ENCODE measurements around the gene GOLGA6A. TPM values are rescaled to one million over a fixed set of nuclear protein-coding genes. Genes with fewer than 3 reads are reported as not detected.

The GOLGA6A gene
- total and polyA plus RNA-seq, 2 experiments from 2014 or later = not detected

DNA sequence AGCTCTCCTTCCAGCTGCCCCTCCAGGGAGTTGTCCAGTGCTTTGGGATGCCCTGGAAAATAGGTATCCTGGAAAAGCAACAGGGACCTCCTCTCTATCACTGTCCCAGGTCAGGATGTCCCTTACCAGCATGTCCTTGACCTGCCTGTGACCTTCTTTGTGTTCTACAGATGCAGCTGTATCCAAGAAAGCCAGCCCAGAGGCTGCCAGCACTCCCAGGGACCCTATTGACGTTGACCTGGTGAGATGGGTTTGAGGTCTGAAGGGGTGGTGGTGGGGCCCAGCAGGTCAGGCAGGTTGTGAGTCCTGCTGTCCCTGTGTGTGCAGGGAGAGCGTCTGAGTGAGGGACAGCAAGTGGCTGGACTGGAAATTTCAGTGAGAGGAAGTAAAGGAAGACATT lies 57.7 kb downstream of the GOLGA6A start:
- no peak overlapping the region for H3K4me3 ChIP-seq
- H3K79me2 ChIP-seq = peaks cover 6% of the 10 kb centered on the region
- H3K27ac ChIP-seq = no peak overlapping the region
- TF ChIP-seq EZH2 (IDR thresholded peaks at IDR 0.05; ENCODE audit: borderline replicate concordance) (no peak), EZH2phosphoT487 (IDR thresholded peaks at IDR 0.05; ENCODE audit: low read depth, severe bottlenecking, unreplicated experiment) (no peak)
- TF ChIP-seq, protein P1, sequence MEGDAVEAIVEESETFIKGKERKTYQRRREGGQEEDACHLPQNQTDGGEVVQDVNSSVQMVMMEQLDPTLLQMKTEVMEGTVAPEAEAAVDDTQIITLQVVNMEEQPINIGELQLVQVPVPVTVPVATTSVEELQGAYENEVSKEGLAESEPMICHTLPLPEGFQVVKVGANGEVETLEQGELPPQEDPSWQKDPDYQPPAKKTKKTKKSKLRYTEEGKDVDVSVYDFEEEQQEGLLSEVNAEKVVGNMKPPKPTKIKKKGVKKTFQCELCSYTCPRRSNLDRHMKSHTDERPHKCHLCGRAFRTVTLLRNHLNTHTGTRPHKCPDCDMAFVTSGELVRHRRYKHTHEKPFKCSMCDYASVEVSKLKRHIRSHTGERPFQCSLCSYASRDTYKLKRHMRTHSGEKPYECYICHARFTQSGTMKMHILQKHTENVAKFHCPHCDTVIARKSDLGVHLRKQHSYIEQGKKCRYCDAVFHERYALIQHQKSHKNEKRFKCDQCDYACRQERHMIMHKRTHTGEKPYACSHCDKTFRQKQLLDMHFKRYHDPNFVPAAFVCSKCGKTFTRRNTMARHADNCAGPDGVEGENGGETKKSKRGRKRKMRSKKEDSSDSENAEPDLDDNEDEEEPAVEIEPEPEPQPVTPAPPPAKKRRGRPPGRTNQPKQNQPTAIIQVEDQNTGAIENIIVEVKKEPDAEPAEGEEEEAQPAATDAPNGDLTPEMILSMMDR (IDR thresholded peaks at IDR 0.05; ENCODE audit: poor library complexity) = no peak
- H3K36me3 ChIP-seq (replicated peaks; ENCODE audit: insufficient read depth, low read depth) = no peaks in the 10 kb centered on the region
- no peaks in the 10 kb centered on the region for H3K9me2 ChIP-seq (replicated peaks; ENCODE audit: insufficient read depth)
- no peaks in the 10 kb centered on the region for H3K27me3 ChIP-seq
- DNase-seq (ENCODE audit: low spot score) = no peak
- no peaks in the 10 kb centered on the region for H3K9me3 ChIP-seq (ENCODE audit: low read depth)
- H2AFZ ChIP-seq = no peak overlapping the region
- WGBS (ENCODE audit: low lambda C conversion rate, missing lambda C conversion rate) = 88% methylated on average over 2 of the region's 2 CpGs
- no peaks in the 10 kb centered on the region for H4K20me1 ChIP-seq (ENCODE audit: insufficient read depth, poor library complexity, severe bottlenecking)
- no peak overlapping the region for H3K4me2 ChIP-seq
- H3K4me1 ChIP-seq (ENCODE audit: insufficient read depth) = no peaks in the 10 kb centered on the region

DNA sequence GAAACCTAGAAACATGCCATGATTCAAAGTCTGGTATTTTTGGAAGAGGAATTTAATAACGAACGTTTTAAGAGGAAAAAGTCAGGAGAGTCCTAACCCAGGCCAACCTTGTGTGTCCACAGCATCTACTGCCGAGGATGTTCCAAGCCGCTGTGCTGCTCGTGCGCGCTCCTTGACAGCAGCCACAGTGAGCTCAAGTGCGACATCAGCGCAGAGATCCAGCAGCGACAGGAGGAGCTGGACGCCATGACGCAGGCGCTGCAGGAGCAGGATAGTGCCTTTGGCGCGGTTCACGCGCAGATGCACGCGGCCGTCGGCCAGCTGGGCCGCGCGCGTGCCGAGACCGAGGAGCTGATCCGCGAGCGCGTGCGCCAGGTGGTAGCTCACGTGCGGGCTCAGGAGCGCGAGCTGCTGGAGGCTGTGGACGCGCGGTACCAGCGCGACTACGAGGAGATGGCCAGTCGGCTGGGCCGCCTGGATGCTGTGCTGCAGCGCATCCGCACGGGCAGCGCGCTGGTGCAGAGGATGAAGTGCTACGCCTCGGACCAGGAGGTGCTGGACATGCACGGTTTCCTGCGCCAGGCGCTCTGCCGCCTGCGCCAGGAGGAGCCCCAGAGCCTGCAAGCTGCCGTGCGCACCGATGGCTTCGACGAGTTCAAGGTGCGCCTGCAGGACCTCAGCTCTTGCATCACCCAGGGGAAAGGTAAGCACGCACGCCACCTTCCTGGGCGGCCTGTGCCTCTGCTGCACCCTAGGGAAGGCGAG lies 59.5 kb downstream of the GOLGA6A start:
- WGBS (ENCODE audit: low lambda C conversion rate, missing lambda C conversion rate) = 97% methylated on average over 65 of the region's 66 CpGs
- no peak overlapping the region for H3K27ac ChIP-seq
- peaks cover 10% of the 10 kb centered on the region for H3K79me2 ChIP-seq
- H4K20me1 ChIP-seq (ENCODE audit: insufficient read depth, poor library complexity, severe bottlenecking) = no peaks in the 10 kb centered on the region
- no peaks in the 10 kb centered on the region for H3K4me1 ChIP-seq (ENCODE audit: insufficient read depth)
- no peaks in the 10 kb centered on the region for H3K27me3 ChIP-seq
- TF ChIP-seq, protein P1 (IDR thresholded peaks at IDR 0.05; ENCODE audit: poor library complexity) = no peak
- TF ChIP-seq EZH2 (IDR thresholded peaks at IDR 0.05; ENCODE audit: borderline replicate concordance) (no peak), EZH2phosphoT487 (IDR thresholded peaks at IDR 0.05; ENCODE audit: low read depth, severe bottlenecking, unreplicated experiment) (no peak)
- no peak overlapping the region for H3K4me2 ChIP-seq
- H3K4me3 ChIP-seq = no peak overlapping the region
- H3K9me3 ChIP-seq (ENCODE audit: low read depth) = no peaks in the 10 kb centered on the region
- no peaks in the 10 kb centered on the region for H3K9me2 ChIP-seq (replicated peaks; ENCODE audit: insufficient read depth)
- no peak overlapping the region for H2AFZ ChIP-seq
- H3K36me3 ChIP-seq (replicated peaks; ENCODE audit: insufficient read depth, low read depth) = no peaks in the 10 kb centered on the region
- no peak for DNase-seq (ENCODE audit: low spot score)

Small RNA genes lying within 50 kb of the gene (small RNA-seq; reads per million reads assigned to genes)
- not detected for gene RN7SL429P

Other genes starting within 250 kb of the GOLGA6A start
- not detected in 2 replicates for gene TBC1D21, start 209.0 kb downstream of the GOLGA6A start, total RNA-seq
- not detected in 2 replicates for gene TBC1D21, start 209.0 kb downstream of the GOLGA6A start, polyA plus RNA-seq
- 35.6 and 44.5 TPM in 2 replicates for gene LOXL1, start 156.1 kb downstream of the GOLGA6A start, total RNA-seq
- 96.9 and 136 TPM in 2 replicates for gene LOXL1, start 156.1 kb downstream of the GOLGA6A start, polyA plus RNA-seq
- gene STOML1, start 90.3 kb downstream of the GOLGA6A start, total RNA-seq = 10.3 and 14.2 TPM in 2 replicates
- 19.8 and 21.0 TPM in 2 replicates for gene STOML1, start 90.3 kb downstream of the GOLGA6A start, polyA plus RNA-seq
- 9.7 and 15.7 TPM in 2 replicates for gene PML, start 87.8 kb downstream of the GOLGA6A start, total RNA-seq
- gene PML, start 87.8 kb downstream of the GOLGA6A start, polyA plus RNA-seq = 29.9 and 38.8 TPM in 2 replicates
- 1.7 TPM in 1 of 2 replicates, not detected in the other for gene ISLR2, start 48.0 kb upstream of the GOLGA6A start, total RNA-seq
- 0.13 TPM in 1 of 2 replicates, not detected in the other for gene ISLR2, start 48.0 kb upstream of the GOLGA6A start, polyA plus RNA-seq
- 31.4 and 36.4 TPM in 2 replicates for gene ISLR, start 91.2 kb upstream of the GOLGA6A start, total RNA-seq
- 27.8 and 32.0 TPM in 2 replicates for gene ISLR, start 91.2 kb upstream of the GOLGA6A start, polyA plus RNA-seq
- gene STRA6, start 120.2 kb upstream of the GOLGA6A start, total RNA-seq = 13.6 and 31.5 TPM in 2 replicates
- gene STRA6, start 120.2 kb upstream of the GOLGA6A start, polyA plus RNA-seq = 37.1 and 56.6 TPM in 2 replicates
- gene CCDC33, start 153.8 kb upstream of the GOLGA6A start, total RNA-seq = 0.32 and 0.63 TPM in 2 replicates
- gene CCDC33, start 153.8 kb upstream of the GOLGA6A start, polyA plus RNA-seq = 0.86 and 1.3 TPM in 2 replicates